GM23338 (cell line): ENCODE results near the gene ARL4A. TPM values are rescaled to one million over a fixed set of nuclear protein-coding genes. Genes with fewer than 3 reads are reported as not detected.

Experiments used
- ATAC-seq: fragments of 200-7000 bp; cut with Tn5 transposase; 3 replicates; pipeline ENCODE4 v1.9.1; 2020
- DNase-seq: peaks from one replicate; pipeline ENCODE4 v3.0.0-alpha.2; 2015; ENCODE audit warnings: low spot score
- H2AFZ ChIP-seq: fragments of 200-600 bp; sonication (generic); 2 replicates; pipeline ENCODE4 v1.8.0; 2016; ENCODE audit warnings: antibody characterized with exemption, mild to moderate bottlenecking, moderate library complexity
- H3F3A ChIP-seq: fragments of 200-600 bp; sonication (generic); replicated peaks from 2 replicates; pipeline ENCODE4 v1.8.0; 2017; ENCODE audit warnings: antibody characterized with exemption, mixed run types, low read depth
- H3K27ac ChIP-seq: fragments of 200-600 bp; sonication (generic); 2 replicates; pipeline ENCODE4 v1.6.1; 2016; ENCODE audit warnings: low read depth
- H3K27me3 ChIP-seq: fragments of 200-600 bp; sonication (generic); 2 replicates; pipeline ENCODE4 v1.8.0; 2016; ENCODE audit warnings: mild to moderate bottlenecking, mixed run types, moderate library complexity; ENCODE audit not compliant: insufficient read depth
- H3K36me3 ChIP-seq: fragments of 200-600 bp; sonication (generic); 2 replicates; pipeline ENCODE4 v1.8.0; 2016; ENCODE audit warnings: mild to moderate bottlenecking; ENCODE audit not compliant: insufficient read depth
- H3K4me1 ChIP-seq: fragments of 200-600 bp; sonication (generic); 2 replicates; pipeline ENCODE4 v1.8.0; 2016; ENCODE audit warnings: mild to moderate bottlenecking, moderate library complexity; ENCODE audit not compliant: insufficient read depth
- H3K4me2 ChIP-seq: fragments of 200-600 bp; sonication (generic); 2 replicates; pipeline ENCODE4 v1.7.1; 2017; ENCODE audit warnings: mixed run types
- H3K4me3 ChIP-seq: fragments of 200-600 bp; sonication (generic); 2 replicates; pipeline ENCODE4 v1.6.1; 2016; ENCODE audit warnings: mixed run types
- H3K79me2 ChIP-seq: fragments of 200-600 bp; sonication (generic); replicated peaks from 2 replicates; pipeline ENCODE4 v1.8.0; 2017; ENCODE audit warnings: mild to moderate bottlenecking; ENCODE audit not compliant: insufficient read depth
- H3K9me2 ChIP-seq: fragments of 200-600 bp; sonication (generic); 2 replicates; pipeline ENCODE4 v1.8.0; 2017; ENCODE audit not compliant: insufficient read depth
- H4K20me1 ChIP-seq: fragments of 200-600 bp; sonication (generic); replicated peaks from 2 replicates; pipeline ENCODE4 v1.8.0; 2017; ENCODE audit warnings: mild to moderate bottlenecking; ENCODE audit not compliant: insufficient read depth
- H3K27ac Mint-ChIP-seq: 2 replicates; pipeline ENCODE4 v1.8.0; 2020; ENCODE audit warnings: inconsistent platforms, mild to moderate bottlenecking, moderate library complexity, mixed read lengths
- H3K27me3 Mint-ChIP-seq: 3 replicates; pipeline ENCODE4 v1.8.0; 2022; ENCODE audit warnings: low read depth, mild to moderate bottlenecking, moderate library complexity, mixed read lengths, inconsistent platforms; ENCODE audit not compliant: insufficient read depth, poor library complexity
- H3K36me3 Mint-ChIP-seq: 3 replicates; pipeline ENCODE4 v1.8.0; 2021; ENCODE audit warnings: low read depth, mild to moderate bottlenecking, inconsistent platforms, moderate library complexity, mixed read lengths
- H3K4me1 Mint-ChIP-seq: 3 replicates; pipeline ENCODE4 v1.8.0; 2020; ENCODE audit warnings: mild to moderate bottlenecking, inconsistent platforms, mixed read lengths
- H3K4me3 Mint-ChIP-seq: 3 replicates; pipeline ENCODE4 v1.8.0; 2021; ENCODE audit warnings: moderate library complexity, mild to moderate bottlenecking, inconsistent platforms, mixed read lengths
- H3K9me3 Mint-ChIP-seq: 3 replicates; pipeline ENCODE4 v1.8.0; 2020; ENCODE audit warnings: moderate library complexity, mild to moderate bottlenecking, inconsistent platforms, mixed read lengths
- CREB1 ChIP-seq: fragments of 250-450 bp; sonication (Bioruptor Pico); IDR thresholded peaks from 2 replicates; pipeline ENCODE4 v1.5.0; 2020; ENCODE audit warnings: low read depth, mild to moderate bottlenecking, moderate library complexity
- CTCF ChIP-seq, 2 experiments: fragments of 200-600 bp in 1 of 2; sonication (generic) in 1 of 2; conservative IDR thresholded peaks; 2 replicates each; pipeline versions ENCODE4 v1.5.1 to v1.6.1; 2016 to 2017; ENCODE audit warnings: antibody characterized with exemption in 2 of 2, low read depth in 2 of 2, mild to moderate bottlenecking in 2 of 2, moderate library complexity in 1 of 2
- ETS1 ChIP-seq: IDR thresholded peaks from 2 replicates; pipeline ENCODE4 v1.6.1; 2016; ENCODE audit warnings: antibody characterized with exemption
- EZH2phosphoT487 ChIP-seq: fragments of 200-600 bp; sonication (generic); IDR thresholded peaks from one replicate; pipeline ENCODE4 v1.8.1; 2018; ENCODE audit warnings: antibody characterized with exemption; ENCODE audit not compliant: unreplicated experiment
- JUNB ChIP-seq: IDR thresholded peaks from one replicate; pipeline ENCODE4 v1.6.1; 2016; ENCODE audit warnings: antibody characterized with exemption; ENCODE audit not compliant: unreplicated experiment
- STAT1 ChIP-seq: IDR thresholded peaks from one replicate; pipeline ENCODE4 v1.6.1; 2016; ENCODE audit warnings: antibody characterized with exemption; ENCODE audit not compliant: unreplicated experiment
- ZNF114 ChIP-seq: fragments of 250-450 bp; sonication (Bioruptor Pico); IDR thresholded peaks from 2 replicates; pipeline ENCODE4 v1.5.0; 2020; ENCODE audit warnings: mild to moderate bottlenecking, moderate library complexity
- ZNF462 ChIP-seq: fragments of 250-450 bp; sonication (Bioruptor Pico); IDR thresholded peaks from 2 replicates; pipeline ENCODE4 v1.5.0; 2020; ENCODE audit warnings: mild to moderate bottlenecking, moderate library complexity
- polyA plus RNA-seq: library from polyadenylated mRNA; unstranded; fragments of >200 nt; fragmentation: Nextera tagmentation; extraction: Ambion mirVana; gene quantifications from 2 replicates; pipeline ENCODE4 v1.2.1, GENCODE V29; 2016
- total RNA-seq: library from RNA; depleted of rRNA; stranded (reverse); fragments of >200 nt; shearing (Covaris generic); gene quantifications from 2 replicates; pipeline ENCODE4 v1.2.3, GENCODE V29; 2014
- TF ChIP-seq, protein P1 (sequence below): IDR thresholded peaks from one replicate; pipeline ENCODE4 v1.6.1; 2018; ENCODE audit warnings: antibody characterized with exemption; ENCODE audit not compliant: unreplicated experiment

Gene ARL4A
- total and polyA plus RNA-seq, 2 experiments from 2014 or later = 48.9 to 82.5 TPM

DNA sequence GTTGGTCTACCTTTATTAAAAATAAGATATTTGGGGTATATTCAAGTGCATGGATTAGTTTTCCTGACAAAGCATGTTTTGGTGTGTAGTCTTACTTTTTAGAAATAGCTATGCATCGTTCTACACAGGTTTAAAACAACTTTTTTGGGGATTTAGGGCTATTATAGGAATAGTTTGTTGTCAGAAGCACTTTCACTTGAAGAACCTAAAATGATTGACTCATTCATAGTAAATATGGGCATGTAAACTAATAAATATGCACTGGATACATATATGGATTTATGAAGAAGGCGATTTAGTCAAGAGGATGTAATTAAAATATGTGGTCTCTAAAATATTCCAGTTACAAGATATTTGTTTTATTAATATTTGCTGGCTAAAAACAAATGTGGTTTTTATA, 2.0 kb downstream of the ARL4A start (continued):
- TF ChIP-seq ETS1 (no peak), CTCF (conservative IDR thresholded peaks at IDR 0.05; ENCODE audit: low read depth in 2 of 2) (no peak)

DNA sequence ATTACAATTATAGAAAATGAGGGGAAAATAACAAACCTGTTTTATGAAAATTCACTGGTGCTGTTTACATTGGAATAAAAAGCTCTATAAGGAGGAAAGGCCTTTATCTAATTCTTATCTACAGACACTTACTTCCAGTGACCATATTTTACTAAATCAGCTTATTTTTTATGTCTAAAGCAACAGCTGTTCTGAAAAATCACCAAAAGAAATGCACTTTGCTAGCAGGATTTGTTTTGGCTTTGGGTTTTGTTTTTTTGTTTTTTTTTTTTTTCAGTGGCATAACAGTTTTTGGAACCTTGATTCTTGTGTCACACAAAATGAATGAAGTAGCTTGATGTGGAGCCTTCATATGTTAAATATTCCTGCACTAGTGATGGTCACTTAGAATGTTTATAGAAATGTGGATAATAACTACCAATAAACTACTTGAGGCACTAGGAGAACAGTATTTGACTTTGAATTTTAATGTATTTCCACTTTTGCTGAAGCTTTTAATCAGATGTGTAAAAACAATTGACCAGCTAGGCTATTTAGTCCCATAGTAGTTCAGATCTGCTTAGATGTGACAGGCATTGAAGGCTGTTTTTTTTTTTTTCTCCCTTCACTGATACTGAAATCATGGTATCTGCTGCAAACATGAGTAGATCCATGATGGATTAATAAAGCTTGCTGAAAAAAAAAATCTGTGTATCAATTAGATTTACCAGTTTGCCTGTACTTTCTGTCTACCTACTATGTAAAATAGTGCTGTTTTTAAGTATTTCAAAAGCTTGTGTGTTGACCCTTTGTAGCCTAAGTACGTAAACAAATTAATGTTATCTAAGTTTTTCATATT, 2.8 kb downstream of the ARL4A start:
- no peaks in the 10 kb centered on the region for H3K27me3 ChIP-seq
- H3K4me2 ChIP-seq = peak overlapping the region; percentile 84
- H3K79me2 ChIP-seq = peaks cover 66% of the 10 kb centered on the region
- Mint-ChIP-seq H3K36me3 (peaks cover 13% of the 10 kb centered on the region; the same call in 2 of the 3 replicates), H3K4me3 (peak overlapping the region; percentile 86), H3K9me3 (no peaks in the 10 kb centered on the region; the same call in 2 of the 3 replicates), H3K27me3 (no peaks in the 10 kb centered on the region), H3K27ac (no peak overlapping the region; the same call in 1 of the 2 replicates), H3K4me1 (peaks cover 27% of the 10 kb centered on the region)
- DNase-seq = no peak
- TF ChIP-seq ETS1 (no peak), ZNF114 (CRISPR knock-in tag) (no peak), EZH2phosphoT487 (no peak), JUNB (no peak), ZNF462 (CRISPR knock-in tag) (no peak), STAT1 (no peak), CREB1 (CRISPR knock-in tag) (no peak)
- TF ChIP-seq, protein P1, sequence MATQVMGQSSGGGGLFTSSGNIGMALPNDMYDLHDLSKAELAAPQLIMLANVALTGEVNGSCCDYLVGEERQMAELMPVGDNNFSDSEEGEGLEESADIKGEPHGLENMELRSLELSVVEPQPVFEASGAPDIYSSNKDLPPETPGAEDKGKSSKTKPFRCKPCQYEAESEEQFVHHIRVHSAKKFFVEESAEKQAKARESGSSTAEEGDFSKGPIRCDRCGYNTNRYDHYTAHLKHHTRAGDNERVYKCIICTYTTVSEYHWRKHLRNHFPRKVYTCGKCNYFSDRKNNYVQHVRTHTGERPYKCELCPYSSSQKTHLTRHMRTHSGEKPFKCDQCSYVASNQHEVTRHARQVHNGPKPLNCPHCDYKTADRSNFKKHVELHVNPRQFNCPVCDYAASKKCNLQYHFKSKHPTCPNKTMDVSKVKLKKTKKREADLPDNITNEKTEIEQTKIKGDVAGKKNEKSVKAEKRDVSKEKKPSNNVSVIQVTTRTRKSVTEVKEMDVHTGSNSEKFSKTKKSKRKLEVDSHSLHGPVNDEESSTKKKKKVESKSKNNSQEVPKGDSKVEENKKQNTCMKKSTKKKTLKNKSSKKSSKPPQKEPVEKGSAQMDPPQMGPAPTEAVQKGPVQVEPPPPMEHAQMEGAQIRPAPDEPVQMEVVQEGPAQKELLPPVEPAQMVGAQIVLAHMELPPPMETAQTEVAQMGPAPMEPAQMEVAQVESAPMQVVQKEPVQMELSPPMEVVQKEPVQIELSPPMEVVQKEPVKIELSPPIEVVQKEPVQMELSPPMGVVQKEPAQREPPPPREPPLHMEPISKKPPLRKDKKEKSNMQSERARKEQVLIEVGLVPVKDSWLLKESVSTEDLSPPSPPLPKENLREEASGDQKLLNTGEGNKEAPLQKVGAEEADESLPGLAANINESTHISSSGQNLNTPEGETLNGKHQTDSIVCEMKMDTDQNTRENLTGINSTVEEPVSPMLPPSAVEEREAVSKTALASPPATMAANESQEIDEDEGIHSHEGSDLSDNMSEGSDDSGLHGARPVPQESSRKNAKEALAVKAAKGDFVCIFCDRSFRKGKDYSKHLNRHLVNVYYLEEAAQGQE = no peak
- H2AFZ ChIP-seq = no peak overlapping the region
- no peaks in the 10 kb centered on the region for H3K36me3 ChIP-seq
- no peak overlapping the region for H3K27ac ChIP-seq
- H3K4me3 ChIP-seq = peak overlapping the region; percentile 69
- H4K20me1 ChIP-seq = peaks cover 4% of the 10 kb centered on the region
- H3K9me2 ChIP-seq = no peaks in the 10 kb centered on the region
- peaks cover 27% of the 10 kb centered on the region for H3K4me1 ChIP-seq
- no peak for ATAC-seq
- H3F3A ChIP-seq = no peaks in the 10 kb centered on the region
